Measurements from ENCODE around the gene ARHGAP24.
"Not testable (repeated sequence)": the region's sequence is repeated elsewhere in the genome, so short reads cannot be mapped to it uniquely, and the experiment has no call there.

Gene ARHGAP24

DNA sequence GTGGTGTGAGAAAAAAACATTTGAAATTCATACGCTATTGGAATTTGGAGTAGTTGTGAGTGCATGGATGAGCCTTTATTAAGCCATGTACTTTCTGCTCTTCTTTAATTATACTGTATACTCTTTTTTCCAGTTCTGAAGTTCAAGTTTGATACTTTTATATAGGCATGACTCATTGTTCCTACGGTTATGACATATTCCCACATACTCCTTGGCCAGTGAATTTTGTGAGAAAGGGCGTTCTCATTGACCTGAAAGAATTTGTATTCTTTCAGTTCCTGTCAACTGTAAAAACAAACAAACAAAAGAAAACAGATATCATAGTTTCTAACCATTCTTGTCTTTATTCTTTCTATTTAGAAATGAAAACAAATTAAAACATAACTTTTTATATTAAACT is 477.6 kb downstream of the ARHGAP24 start:
- no peak for ATAC-seq
- H3K36me3 Mint-ChIP-seq: no peaks in the 10 kb centered on the region
- H3K9me3 Mint-ChIP-seq: peaks cover 3% of the 10 kb centered on the region
- no peak overlapping the region for H3K27ac Mint-ChIP-seq
- DNase-seq (ENCODE audit: low spot score in 2 of 2): no peak
- H3K4me3 Mint-ChIP-seq: no peak overlapping the region
- H3K4me1 Mint-ChIP-seq: no peaks in the 10 kb centered on the region

DNA sequence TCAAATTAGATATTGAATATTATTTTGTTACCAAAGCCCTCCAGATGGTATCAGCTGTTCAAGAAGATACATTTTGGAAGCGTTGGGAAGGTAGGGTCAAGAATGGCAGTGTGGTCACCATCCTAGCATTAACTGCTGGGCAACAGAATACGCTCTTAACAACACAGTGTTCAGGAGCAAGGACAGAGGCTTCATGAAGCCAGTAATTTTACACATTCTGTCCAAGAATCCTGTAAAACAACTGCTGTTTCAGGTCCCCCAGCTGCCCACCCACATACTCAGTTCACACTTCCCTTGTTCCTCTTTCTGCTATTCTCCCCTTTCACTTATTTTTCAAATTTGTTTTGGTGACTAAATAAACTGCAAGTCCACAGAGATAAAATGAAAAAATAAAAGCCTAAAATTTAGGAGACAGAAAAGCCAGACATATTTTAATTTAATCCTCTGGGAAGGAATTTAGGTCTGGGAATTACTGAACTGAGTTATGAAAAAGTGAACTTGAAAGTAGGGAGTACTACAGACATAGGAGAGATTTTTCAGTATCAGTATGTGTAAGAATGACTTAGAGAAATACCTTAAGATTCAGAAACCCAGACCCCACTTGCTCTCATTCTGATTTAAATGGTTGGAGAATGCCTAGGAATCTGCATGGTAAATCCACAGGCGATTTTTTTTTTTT is 478.2 kb downstream of the ARHGAP24 start:
- H3K4me1 Mint-ChIP-seq: no peaks in the 10 kb centered on the region
- ATAC-seq: no peak
- no peak overlapping the region for H3K27ac Mint-ChIP-seq
- no peak overlapping the region for H3K4me3 Mint-ChIP-seq
- no peaks in the 10 kb centered on the region for H3K36me3 Mint-ChIP-seq
- no peak for DNase-seq (ENCODE audit: low spot score in 2 of 2)
- H3K9me3 Mint-ChIP-seq: peaks cover 3% of the 10 kb centered on the region

DNA sequence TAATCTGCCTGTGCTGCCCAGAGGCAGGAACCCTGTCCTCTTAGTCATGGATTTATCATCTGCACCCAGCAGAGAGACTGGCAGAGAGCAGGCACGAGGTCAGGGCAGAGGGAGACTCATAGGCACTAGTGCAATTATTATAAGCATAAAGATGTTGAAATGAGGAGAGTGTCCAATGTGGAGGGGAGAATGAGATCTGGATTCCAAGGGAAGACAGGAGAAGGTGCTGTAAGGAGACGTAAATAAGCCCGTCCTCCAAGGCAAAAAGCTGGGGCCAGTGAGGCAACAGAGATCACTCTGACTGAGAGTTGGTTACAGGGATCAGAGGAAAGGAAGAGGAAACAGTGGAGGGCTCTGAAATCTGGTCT is 478.7 kb downstream of the ARHGAP24 start:
- no peaks in the 10 kb centered on the region for H3K4me1 Mint-ChIP-seq
- DNase-seq (ENCODE audit: low spot score in 2 of 2): no peak
- no peak for ATAC-seq
- H3K27ac Mint-ChIP-seq: no peak overlapping the region
- no peak overlapping the region for H3K4me3 Mint-ChIP-seq
- H3K9me3 Mint-ChIP-seq: peaks cover 3% of the 10 kb centered on the region
- no peaks in the 10 kb centered on the region for H3K36me3 Mint-ChIP-seq

DNA sequence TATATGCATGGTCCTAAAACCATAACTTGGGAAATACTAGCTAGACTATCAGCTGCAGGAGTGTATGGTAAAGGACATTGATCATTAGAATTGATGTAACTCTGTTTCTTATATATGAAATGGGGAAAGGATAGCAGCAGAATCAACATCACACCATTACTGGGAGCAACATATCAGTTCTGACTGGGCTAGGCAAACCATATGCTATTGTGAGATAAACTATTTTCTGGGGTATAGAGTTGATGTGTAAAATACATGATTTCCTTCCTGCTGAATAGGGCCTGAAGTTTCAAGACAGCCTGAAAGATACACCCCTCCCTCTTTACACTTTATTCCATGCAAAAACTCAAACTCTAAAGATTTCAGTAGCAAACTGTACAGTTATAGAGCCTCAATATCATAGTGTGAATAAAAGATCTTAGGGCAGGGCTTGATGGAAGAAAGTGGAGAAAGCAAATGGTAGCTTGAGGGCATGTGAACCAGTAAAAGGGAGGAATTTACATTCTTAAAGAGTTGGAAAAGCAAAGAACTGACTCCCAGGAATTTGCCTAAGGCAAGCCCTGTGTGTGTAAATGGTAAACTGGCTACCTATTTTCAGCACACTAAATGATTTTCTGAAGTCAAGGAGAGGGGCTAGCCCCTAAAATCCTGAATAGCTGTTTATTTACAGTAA is 480.8 kb downstream of the ARHGAP24 start:
- ATAC-seq (no peak), DNase-seq (ENCODE audit: low spot score in 2 of 2) (no peak)

DNA sequence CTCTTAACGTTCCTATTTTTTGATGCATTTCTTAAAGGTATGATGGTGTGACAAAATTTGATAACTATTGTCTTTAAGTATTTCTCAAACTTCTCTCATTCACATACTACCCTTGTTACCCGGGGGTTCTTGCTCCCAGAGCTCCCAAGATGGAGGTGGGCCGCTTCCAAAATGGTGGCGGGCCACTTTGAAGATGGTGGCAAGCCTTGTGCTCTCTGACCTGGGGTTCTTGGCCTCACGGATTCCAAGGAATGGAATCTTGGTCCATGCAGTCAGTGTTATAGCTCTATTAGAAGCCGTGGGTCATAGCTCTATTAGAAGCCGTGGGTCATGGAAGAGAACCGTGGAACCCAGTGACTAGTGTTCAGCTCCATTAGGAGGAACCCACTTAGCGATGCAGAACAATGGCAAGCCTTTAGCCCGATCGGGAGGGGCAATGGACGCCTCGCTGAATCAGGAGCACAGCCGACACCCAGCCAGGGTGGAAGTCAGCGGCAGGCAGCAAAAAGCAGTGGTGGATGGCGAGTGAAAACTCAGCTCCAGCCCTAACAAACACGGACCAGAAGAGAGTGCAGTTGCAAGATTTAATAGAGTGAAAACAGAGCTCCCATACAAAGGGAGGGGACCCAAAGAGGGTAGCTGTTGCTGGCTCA is 481.5 kb downstream of the ARHGAP24 start:
- Mint-ChIP-seq H3K4me1 (no peaks in the 10 kb centered on the region), H3K4me3 (no peak overlapping the region), H3K36me3 (no peaks in the 10 kb centered on the region), H3K27ac (no peak overlapping the region), H3K9me3 (peaks cover 3% of the 10 kb centered on the region)
- ATAC-seq (no peak), DNase-seq (ENCODE audit: low spot score in 2 of 2) (no peak)

More for the DNA sequence above, 480.8 kb downstream of the ARHGAP24 start:
- Mint-ChIP-seq H3K4me3 (no peak overlapping the region), H3K9me3 (peaks cover 3% of the 10 kb centered on the region), H3K27ac (no peak overlapping the region), H3K4me1 (no peaks in the 10 kb centered on the region), H3K36me3 (no peaks in the 10 kb centered on the region)

DNA sequence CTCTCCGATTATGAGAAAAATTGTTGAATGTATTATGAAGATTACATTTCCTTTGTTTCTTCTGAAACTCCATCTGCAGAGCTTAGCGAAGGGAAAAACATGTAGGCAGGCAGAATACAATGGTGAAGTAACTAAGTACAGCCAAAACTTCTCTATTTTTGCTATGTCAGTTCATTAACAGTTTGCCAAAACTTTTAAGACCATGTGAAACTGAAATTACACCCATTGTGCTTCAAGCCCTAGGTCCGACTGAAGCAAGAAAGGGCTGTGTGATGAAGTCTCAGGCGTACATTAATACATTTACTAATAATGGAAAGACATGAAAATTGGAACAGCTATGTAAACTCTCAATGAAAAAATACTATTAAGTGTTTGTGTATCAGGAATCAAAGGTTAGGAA is 486.9 kb downstream of the ARHGAP24 start:
- no peaks in the 10 kb centered on the region for H3K36me3 Mint-ChIP-seq
- no peak overlapping the region for H3K27ac Mint-ChIP-seq
- no peaks in the 10 kb centered on the region for H3K4me1 Mint-ChIP-seq
- no peak overlapping the region for H3K4me3 Mint-ChIP-seq
- ATAC-seq (no peak), DNase-seq (ENCODE audit: low spot score in 2 of 2) (no peak)
- peaks cover 5% of the 10 kb centered on the region for H3K9me3 Mint-ChIP-seq

DNA sequence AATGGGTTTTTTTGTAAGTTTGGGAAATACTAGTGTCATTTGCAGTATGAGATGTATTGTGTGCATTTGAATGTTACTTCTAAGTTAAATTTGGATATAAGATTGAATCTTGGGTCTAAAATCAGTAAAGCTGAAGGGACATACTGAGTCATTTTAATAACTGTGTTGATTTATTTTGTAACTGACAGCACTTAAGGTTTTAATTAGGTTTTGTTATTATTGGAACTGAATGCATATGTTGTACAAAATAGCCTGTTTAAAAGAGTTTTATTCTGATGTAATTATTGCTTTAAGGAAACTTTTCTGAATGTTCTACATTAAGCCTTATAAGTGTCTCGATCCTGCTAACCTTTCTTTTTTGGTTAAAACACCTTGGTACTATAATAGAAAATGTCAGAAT is 488.3 kb downstream of the ARHGAP24 start:
- Mint-ChIP-seq H3K9me3 (peaks cover 5% of the 10 kb centered on the region), H3K4me3 (no peak overlapping the region), H3K36me3 (no peaks in the 10 kb centered on the region), H3K27ac (no peak overlapping the region), H3K4me1 (no peaks in the 10 kb centered on the region)
- no peak for ATAC-seq
- no peak for DNase-seq (ENCODE audit: low spot score in 2 of 2)

DNA sequence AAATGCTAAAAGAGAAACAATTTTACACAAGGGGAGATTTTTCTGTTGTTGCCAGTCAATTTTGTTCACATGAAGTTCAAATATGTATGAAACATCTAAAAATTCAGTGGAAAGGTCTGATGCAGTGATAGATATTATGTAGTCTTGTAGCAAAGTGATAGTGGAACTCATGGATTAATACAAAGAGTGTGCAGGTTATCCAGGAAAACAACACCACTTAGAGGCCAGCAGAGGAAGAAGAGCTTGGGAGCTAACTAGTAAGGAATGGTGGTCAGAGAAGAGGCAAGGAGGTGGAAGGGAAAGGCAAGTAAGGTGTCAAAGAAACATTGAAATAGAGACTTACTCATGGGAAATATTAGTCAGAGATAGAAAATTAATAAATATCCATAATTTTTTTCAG is 489.3 kb downstream of the ARHGAP24 start:
- Mint-ChIP-seq H3K36me3 (no peaks in the 10 kb centered on the region), H3K9me3 (peaks cover 5% of the 10 kb centered on the region), H3K4me3 (no peak overlapping the region), H3K4me1 (no peaks in the 10 kb centered on the region), H3K27ac (no peak overlapping the region)
- DNase-seq (ENCODE audit: low spot score in 2 of 2): no peak
- no peak for ATAC-seq

DNA sequence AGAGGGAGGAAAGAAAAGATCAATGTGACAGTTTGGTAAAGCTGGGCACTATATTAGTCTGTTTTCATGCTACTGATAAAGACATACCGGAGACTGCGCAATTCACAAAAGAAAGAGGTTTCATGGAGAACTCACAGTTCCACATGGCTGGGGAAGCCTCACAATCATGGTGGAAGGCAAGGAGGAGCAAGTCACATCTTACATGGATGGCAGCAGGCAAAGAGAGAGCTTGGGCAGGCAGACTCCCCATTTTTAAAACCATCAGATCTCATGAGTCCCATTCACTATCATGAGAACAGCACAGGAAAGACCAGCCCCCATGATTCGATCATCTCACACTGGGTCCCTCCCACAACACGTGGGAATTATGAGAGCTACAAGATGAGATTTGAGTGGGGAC is 490.1 kb downstream of the ARHGAP24 start:
- H3K36me3 Mint-ChIP-seq; ATAC-seq; H3K27ac Mint-ChIP-seq; DNase-seq (ENCODE audit: low spot score in 2 of 2); H3K4me1 Mint-ChIP-seq; H3K9me3 Mint-ChIP-seq; H3K4me3 Mint-ChIP-seq: not testable (repeated sequence)

DNA sequence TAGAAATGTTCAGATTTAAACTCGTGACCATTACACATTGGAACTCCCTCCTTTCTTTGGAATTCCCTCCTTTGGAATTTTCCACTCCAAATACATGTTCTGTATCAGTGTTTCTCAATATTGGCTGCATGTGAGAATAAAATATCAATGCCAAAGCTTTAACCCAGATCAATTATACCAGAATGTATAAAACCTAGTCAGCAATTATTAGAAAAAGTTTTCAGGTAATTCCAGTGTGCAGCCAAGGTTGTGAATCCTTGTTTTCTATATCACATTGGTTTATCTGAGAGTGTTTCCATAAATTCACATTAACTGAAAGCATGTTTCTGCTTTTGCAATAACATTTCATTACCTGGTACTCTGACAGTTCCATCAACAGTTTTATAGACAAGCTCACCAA is 490.6 kb downstream of the ARHGAP24 start:
- DNase-seq (ENCODE audit: low spot score in 2 of 2): no peak
- Mint-ChIP-seq H3K4me1 (no peaks in the 10 kb centered on the region), H3K27ac (no peak overlapping the region), H3K4me3 (no peak overlapping the region), H3K9me3 (peaks cover 5% of the 10 kb centered on the region), H3K36me3 (no peaks in the 10 kb centered on the region)
- ATAC-seq: no peak

DNA sequence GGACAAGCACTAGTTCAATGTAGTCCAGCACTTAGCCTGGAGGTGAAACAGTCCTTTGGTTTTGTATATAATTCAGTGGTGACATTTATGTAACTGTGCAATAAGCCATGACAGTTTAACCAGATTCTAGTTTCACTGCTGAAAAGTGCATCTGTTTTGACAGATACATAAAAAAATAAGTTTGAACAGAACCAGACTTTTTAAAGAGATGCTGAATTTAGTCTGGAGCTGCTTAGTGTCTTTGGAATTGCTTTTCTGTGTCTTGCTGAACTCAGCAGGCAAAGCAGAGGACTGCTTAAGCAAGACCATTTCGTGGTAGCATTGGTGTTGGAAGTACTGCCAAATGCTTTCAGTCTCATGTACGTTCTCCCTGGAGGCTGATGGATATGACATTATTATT is 491.4 kb downstream of the ARHGAP24 start:
- Mint-ChIP-seq H3K4me1 (no peaks in the 10 kb centered on the region), H3K9me3 (peaks cover 5% of the 10 kb centered on the region), H3K4me3 (no peak overlapping the region), H3K36me3 (no peaks in the 10 kb centered on the region), H3K27ac (no peak overlapping the region)
- ATAC-seq: no peak
- DNase-seq (ENCODE audit: low spot score in 2 of 2): no peak

DNA sequence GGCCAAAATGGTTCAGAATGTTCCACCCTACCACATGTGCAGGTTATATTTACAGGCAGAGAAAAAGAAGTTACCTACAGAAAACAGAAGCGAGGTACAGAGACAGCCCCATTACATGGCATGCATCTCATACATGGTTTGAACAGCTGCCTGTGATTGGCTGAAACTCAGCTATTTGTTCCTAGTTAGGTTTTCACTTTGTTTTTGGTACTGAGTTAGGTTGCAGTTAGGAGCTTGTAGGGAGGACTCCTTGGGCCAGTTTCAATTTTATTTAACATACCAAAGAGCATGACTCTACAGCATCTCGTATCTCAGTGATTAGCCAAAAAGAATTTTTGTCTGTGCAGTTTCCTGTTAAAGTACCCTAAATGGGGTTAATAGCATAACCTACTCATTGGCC is 492.9 kb downstream of the ARHGAP24 start:
- ATAC-seq: no peak
- H3K36me3 Mint-ChIP-seq: no peaks in the 10 kb centered on the region
- no peaks in the 10 kb centered on the region for H3K4me1 Mint-ChIP-seq
- H3K4me3 Mint-ChIP-seq: no peak overlapping the region
- H3K9me3 Mint-ChIP-seq: peaks cover 7% of the 10 kb centered on the region
- no peak for DNase-seq (ENCODE audit: low spot score in 2 of 2)
- no peak overlapping the region for H3K27ac Mint-ChIP-seq

DNA sequence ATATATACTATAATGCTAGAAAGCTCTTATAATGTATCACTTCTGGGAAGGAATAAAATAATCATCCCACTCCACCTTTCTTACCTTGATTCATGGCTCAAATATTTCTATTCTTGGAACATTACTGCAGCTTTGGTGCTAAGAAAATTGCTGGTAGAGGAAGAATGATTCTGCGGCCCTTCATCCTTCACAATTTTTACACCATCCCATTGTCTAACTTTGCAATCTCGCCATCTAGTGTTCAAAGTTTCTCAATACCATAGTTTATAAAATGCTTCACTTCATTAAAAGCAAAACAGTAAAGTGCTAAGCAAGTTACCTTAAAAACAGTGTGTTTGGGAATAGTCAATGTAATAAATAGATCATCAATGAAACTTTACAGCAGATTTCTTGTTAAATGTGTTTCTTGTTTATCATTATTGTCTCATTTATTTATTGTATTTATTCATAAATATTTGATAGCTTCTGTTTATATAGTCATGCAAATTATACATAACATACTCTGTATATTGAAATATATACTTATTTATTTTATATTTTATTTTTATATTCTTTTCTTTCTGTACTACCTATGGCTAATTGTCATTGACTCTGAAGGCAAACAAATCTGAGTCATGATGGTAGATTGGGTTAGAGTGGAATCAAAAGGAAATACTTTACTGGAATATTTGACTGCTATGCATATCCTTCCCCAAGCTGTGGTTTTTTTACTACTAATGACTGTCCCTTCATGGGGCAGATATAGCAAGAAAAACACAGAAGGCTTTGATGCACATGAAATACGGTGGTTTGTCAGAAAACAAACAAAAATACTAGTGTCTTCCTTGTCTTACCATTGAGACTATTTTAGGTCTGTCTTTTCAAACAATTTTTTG is 494.2 kb downstream of the ARHGAP24 start:
- Mint-ChIP-seq H3K36me3 (no peaks in the 10 kb centered on the region), H3K4me1 (no peaks in the 10 kb centered on the region), H3K4me3 (no peak overlapping the region), H3K9me3 (peaks cover 5% of the 10 kb centered on the region), H3K27ac (no peak overlapping the region)
- ATAC-seq: no peak
- no peak for DNase-seq (ENCODE audit: low spot score in 2 of 2)

DNA sequence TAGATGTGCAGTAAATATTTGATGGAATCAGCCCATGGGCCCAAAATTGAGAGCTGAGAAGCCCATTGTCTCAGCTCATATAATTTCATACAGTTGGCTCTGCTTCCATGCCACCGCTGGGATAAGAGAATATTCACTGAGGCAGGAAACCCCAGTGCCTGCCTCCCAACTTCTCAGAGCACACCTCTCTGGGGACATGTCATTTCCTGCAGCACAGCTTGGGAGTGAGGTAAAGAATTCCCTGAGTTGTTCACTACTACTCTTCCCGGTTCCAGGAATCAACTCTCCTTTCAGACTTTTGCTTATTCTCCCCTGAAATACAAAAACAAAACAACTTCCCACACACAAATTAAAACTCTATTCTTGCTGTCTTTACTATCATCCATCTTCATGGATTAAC is 495.6 kb downstream of the ARHGAP24 start:
- no peak for ATAC-seq
- H3K9me3 Mint-ChIP-seq: peaks cover 2% of the 10 kb centered on the region
- no peak overlapping the region for H3K27ac Mint-ChIP-seq
- no peaks in the 10 kb centered on the region for H3K36me3 Mint-ChIP-seq
- H3K4me1 Mint-ChIP-seq: no peaks in the 10 kb centered on the region
- DNase-seq (ENCODE audit: low spot score in 2 of 2): no peak
- H3K4me3 Mint-ChIP-seq: no peak overlapping the region

DNA sequence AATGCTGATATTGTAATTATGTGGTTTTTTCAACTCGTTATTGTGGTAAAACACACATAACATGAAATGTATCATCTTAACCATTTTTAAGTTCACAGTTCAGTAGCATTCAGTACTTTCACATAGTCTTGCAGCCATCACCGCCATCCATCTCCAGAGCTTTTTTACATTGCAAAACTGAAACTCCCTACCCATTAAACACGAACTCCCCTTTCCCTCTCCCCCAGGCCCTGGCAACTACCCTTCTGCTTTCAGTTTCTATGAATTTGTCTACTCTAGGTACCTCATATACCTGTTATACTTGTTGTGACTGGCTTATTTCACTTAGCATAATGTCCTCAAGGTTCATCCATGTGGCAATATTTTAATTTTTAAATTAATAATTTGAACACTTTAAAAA is 504.3 kb downstream of the ARHGAP24 start:
- H3K9me3 Mint-ChIP-seq: peaks cover 6% of the 10 kb centered on the region
- no peak overlapping the region for H3K27ac Mint-ChIP-seq
- ATAC-seq: no peak
- H3K4me3 Mint-ChIP-seq: no peak overlapping the region
- H3K4me1 Mint-ChIP-seq: no peaks in the 10 kb centered on the region
- H3K36me3 Mint-ChIP-seq: no peaks in the 10 kb centered on the region
- no peak for DNase-seq (ENCODE audit: low spot score in 2 of 2)
